ENCODE results near the gene SULT1B1. TPM values are rescaled to one million over a fixed set of nuclear protein-coding genes. Genes with fewer than 3 reads are reported as not detected.

SULT1B1 gene
- total and polyA plus RNA-seq, 10 of the 15 experiments (the other 5 are each of a cell fraction or from before 2014, with no cell fraction given): 0.01 to 0.05 (median 0.01) TPM; not detected in 7

DNA sequence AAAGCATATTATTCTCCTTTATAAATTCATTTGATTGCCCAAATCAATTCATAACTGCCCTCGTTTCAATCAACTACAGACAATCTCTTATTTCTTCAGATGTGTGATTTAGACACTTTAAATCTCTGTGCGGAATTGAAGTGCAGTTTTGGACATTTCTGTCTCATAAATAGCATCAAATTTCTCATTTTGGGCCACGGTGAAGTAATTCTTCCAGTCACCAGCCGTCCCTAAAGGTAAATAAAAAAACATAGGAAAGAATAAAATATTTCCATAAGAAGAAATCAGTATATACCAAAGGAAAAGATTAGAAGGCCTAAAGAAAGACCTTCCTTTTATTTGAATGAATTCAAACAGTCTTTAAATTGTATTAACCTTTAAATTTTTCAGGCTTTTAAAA, 33.4 kb downstream of the SULT1B1 start:
- 0% methylated on average over 4 of the region's 4 CpGs for WGBS (ENCODE audit: insufficient coverage, insufficient replicate concordance, low lambda C conversion rate, missing lambda C conversion rate)
- no peaks in the 10 kb centered on the region; a peak in 1 of 4 replicates for H3K27me3 ChIP-seq (replicated peaks in 1 of 2; ENCODE audit: control insufficient read depth in 2 of 2, insufficient read depth in 2 of 2, low read length in 1 of 2)
- ChIA-PET CTCF (interaction anchor here (0.8 kb wide), 1 partner anchor 15 kb away, joined by 3 read pairs; no protein-coding TSS in a partner anchor), RAD21 (ENCODE audit: unreplicated experiment) (no interaction called here), SMC1A (ENCODE audit: uncharacterized antibody, unreplicated experiment) (no interaction called here), POLR2A (no interaction called here)
- H3K4me2 ChIP-seq (ENCODE audit: control insufficient read depth, insufficient read depth): no peak overlapping the region
- BruUV-seq (replicated peaks): no TSS peak
- no peaks in the 10 kb centered on the region for H3K79me2 ChIP-seq (ENCODE audit: control insufficient read depth, insufficient read depth, low read length)
- H3K27ac ChIP-seq (ENCODE audit: control insufficient read depth, insufficient read depth): no peak overlapping the region
- H4K20me1 ChIP-seq (ENCODE audit: control insufficient read depth, insufficient read depth): no peaks in the 10 kb centered on the region
- H3K9ac ChIP-seq (ENCODE audit: control insufficient read depth, insufficient read depth, low read length): no peak overlapping the region
- in situ Hi-C loops (cut with MboI): no loop called here
- DNase-seq (ENCODE audit: low read depth, low spot score) (no peak), FAIRE-seq (no peak), ATAC-seq (no peak)
- no peaks in the 10 kb centered on the region for H3K36me3 ChIP-seq (ENCODE audit: control insufficient read depth in 2 of 2, insufficient read depth in 2 of 2, low read length in 1 of 2)
- no peaks in the 10 kb centered on the region for H3K4me1 ChIP-seq (ENCODE audit: control insufficient read depth, insufficient read depth, low read length)
- TF ChIP-seq ETV6 (conservative IDR thresholded peaks at IDR 0.05 in 1 of 2, IDR thresholded peaks at IDR 0.05 in 1 of 2; ENCODE audit: borderline replicate concordance in 1 of 2, low read depth in 1 of 2) (no peak), HDGF (IDR thresholded peaks at IDR 0.05) (no peak), NFYB (IDR thresholded peaks at IDR 0.05; ENCODE audit: insufficient read depth, low read depth, low read length) (no peak), ZNF687 (IDR thresholded peaks at IDR 0.05) (no peak), POLR2AphosphoS2 (IDR thresholded peaks at IDR 0.05; ENCODE audit: low read depth, low read length) (no peak), POU2F2 (IDR thresholded peaks at IDR 0.05; ENCODE audit: borderline replicate concordance, low read depth, low read length) (no peak), BCL11A (IDR thresholded peaks at IDR 0.05; ENCODE audit: low read depth, low read length) (no peak), ZNF622 (IDR thresholded peaks at IDR 0.05) (no peak), TBL1XR1 (IDR thresholded peaks at IDR 0.05; ENCODE audit: low read depth, low read length) (no peak), TAF1 (IDR thresholded peaks at IDR 0.05; ENCODE audit: borderline replicate concordance, low read depth, low read length) (no peak), IKZF1 (conservative IDR thresholded peaks at IDR 0.05) (no peak), ZZZ3 (IDR thresholded peaks at IDR 0.05; ENCODE audit: control insufficient read depth, insufficient read length, low read depth) (no peak)
- H2AFZ ChIP-seq (ENCODE audit: control insufficient read depth, low read depth, low read length): no peak overlapping the region
- no peaks in the 10 kb centered on the region for H3K9me3 ChIP-seq (replicated peaks; ENCODE audit: control insufficient read depth, insufficient read depth, low read length)
- H3K4me3 ChIP-seq: no peak overlapping the region
- intact Hi-C loops (cut with micrococcal nuclease; ENCODE audit: unreplicated experiment): no loop called here
